Cortex of kidney (tissue), 1 donor: ENCODE measurements around the gene DZIP1L.

Experiments
- DNase-seq: peaks from one replicate; lab custom pipeline; 2025; lab: John Stamatoyannopoulos, UW

The DZIP1L gene

GRCh38 chr3:138033202-138033691 lies 82.2 kb downstream of the DZIP1L start:
- DNase-seq: no peak

GRCh38 chr3:138032567-138032966 lies 82.8 kb downstream of the DZIP1L start:
- no peak for DNase-seq

- no peak for DNase-seq
These were observed 83.9 kb downstream of the DZIP1L start for GRCh38 chr3:138031536-138031935.

GRCh38 chr3:138030734-138031280 lies 84.6 kb downstream of the DZIP1L start:
- DNase-seq: no peak

- no peak for DNase-seq
These were observed 87.6 kb downstream of the DZIP1L start for GRCh38 chr3:138027821-138028220.

GRCh38 chr3:138025553-138025952 lies 89.9 kb downstream of the DZIP1L start:
- no peak for DNase-seq

GRCh38 chr3:138023754-138024153 lies 91.7 kb downstream of the DZIP1L start:
- no peak for DNase-seq

- no peak for DNase-seq
These were observed 95.9 kb downstream of the DZIP1L start for GRCh38 chr3:138019281-138020069.

- no peak for DNase-seq
These were observed 99.3 kb downstream of the DZIP1L start for GRCh38 chr3:138016065-138016464.

- DNase-seq: no peak
These were observed 102.9 kb downstream of the DZIP1L start for GRCh38 chr3:138012526-138012925.
